GM21737 (cell line): ENCODE measurements around the gene IGSF21.

ENCODE experiments used
- ATAC-seq: cut with Tn5 transposase; IDR thresholded peaks from one replicate; pipeline ENCODE4 v1.9.1; 2021; ENCODE audit warnings: mild to moderate bottlenecking, moderate library complexity; ENCODE audit not compliant: unreplicated experiment

Gene IGSF21

GRCh38 chr1:18322368-18323032 is 214.9 kb downstream of the IGSF21 start:
- no peak for ATAC-seq

- no peak for ATAC-seq
These were observed 215.7 kb downstream of the IGSF21 start for GRCh38 chr1:18323259-18323658.

GRCh38 chr1:18324246-18324645 is 216.6 kb downstream of the IGSF21 start:
- ATAC-seq = no peak

GRCh38 chr1:18325136-18325535 is 217.5 kb downstream of the IGSF21 start:
- ATAC-seq = no peak

- no peak for ATAC-seq
These were observed 218.8 kb downstream of the IGSF21 start for GRCh38 chr1:18326211-18326897.

- no peak for ATAC-seq
These were observed 220.1 kb downstream of the IGSF21 start for GRCh38 chr1:18327650-18328049.

- no peak for ATAC-seq
These were observed 221.2 kb downstream of the IGSF21 start for GRCh38 chr1:18328803-18329202.

GRCh38 chr1:18329469-18330253 is 222.1 kb downstream of the IGSF21 start:
- ATAC-seq = no peak

GRCh38 chr1:18332576-18332975 is 225.0 kb downstream of the IGSF21 start:
- ATAC-seq = no peak

GRCh38 chr1:18333220-18333619 is 225.6 kb downstream of the IGSF21 start:
- no peak for ATAC-seq

GRCh38 chr1:18336801-18337200 is 229.2 kb downstream of the IGSF21 start:
- ATAC-seq = no peak

GRCh38 chr1:18337757-18338156 is 230.2 kb downstream of the IGSF21 start:
- ATAC-seq = no peak

GRCh38 chr1:18339161-18339560 is 231.6 kb downstream of the IGSF21 start:
- ATAC-seq = no peak

GRCh38 chr1:18340158-18340764 is 232.7 kb downstream of the IGSF21 start:
- ATAC-seq = no peak

GRCh38 chr1:18340787-18341186 is 233.2 kb downstream of the IGSF21 start:
- ATAC-seq = no peak

- ATAC-seq = no peak
These were observed 233.9 kb downstream of the IGSF21 start for GRCh38 chr1:18341291-18342069.

- ATAC-seq = no peak
These were observed 235.1 kb downstream of the IGSF21 start for GRCh38 chr1:18342744-18343143.

GRCh38 chr1:18343581-18343980 is 236.0 kb downstream of the IGSF21 start:
- no peak for ATAC-seq

GRCh38 chr1:18344755-18345154 is 237.2 kb downstream of the IGSF21 start:
- no peak for ATAC-seq

GRCh38 chr1:18347559-18347958 is 240.0 kb downstream of the IGSF21 start:
- no peak for ATAC-seq

GRCh38 chr1:18348354-18348753 is 240.8 kb downstream of the IGSF21 start:
- ATAC-seq = no peak
